ENCODE data around the gene ENO3.

The ENO3 gene

GRCh38 chr17:4937553-4937952, 13.4 kb upstream of the ENO3 start:
- no peak for DNase-seq (ENCODE audit: low read depth)

GRCh38 chr17:4938069-4938491, 12.8 kb upstream of the ENO3 start:
- DNase-seq (ENCODE audit: low read depth), result no peak

- DNase-seq (ENCODE audit: low read depth), result no peak
Observed at GRCh38 chr17:4938688-4939545, 12.0 kb upstream of the ENO3 start.

- DNase-seq (ENCODE audit: low read depth), result no peak
Observed at GRCh38 chr17:4939546-4939795, 11.4 kb upstream of the ENO3 start.

GRCh38 chr17:4939796-4940554, 10.9 kb upstream of the ENO3 start, which contains the start of the genes RNF167 and SLC25A11:
Gene RNF167, plus strand, starts transcription at chr17:4940268. Its CDS starts 642 bp downstream, at chr17:4940910.
Gene SLC25A11, minus strand, starts transcription at chr17:4940046. Its CDS starts 136 bp downstream, at chr17:4939910.
- DNase-seq (ENCODE audit: low read depth), result peak; percentile 99

- no peak for DNase-seq (ENCODE audit: low read depth)
Observed at GRCh38 chr17:4940555-4941318, 10.2 kb upstream of the ENO3 start.

- no peak for DNase-seq (ENCODE audit: low read depth)
Observed at GRCh38 chr17:4941319-4941610, 9.7 kb upstream of the ENO3 start.

- no peak for DNase-seq (ENCODE audit: low read depth)
Observed at GRCh38 chr17:4942760-4943508, 8.0 kb upstream of the ENO3 start.

- no peak for DNase-seq (ENCODE audit: low read depth)
Observed at GRCh38 chr17:4944163-4944553, 6.8 kb upstream of the ENO3 start.

GRCh38 chr17:4944554-4945175, 6.3 kb upstream of the ENO3 start:
- DNase-seq (ENCODE audit: low read depth), result no peak

- peak; percentile 86 for DNase-seq (ENCODE audit: low read depth)
Observed at GRCh38 chr17:4945176-4945943, 5.6 kb upstream of the ENO3 start.

- DNase-seq (ENCODE audit: low read depth), result no peak
Observed at GRCh38 chr17:4945944-4946280, 5.0 kb upstream of the ENO3 start.

- no peak for DNase-seq (ENCODE audit: low read depth)
Observed at GRCh38 chr17:4946312-4946976, 4.5 kb upstream of the ENO3 start.

- no peak for DNase-seq (ENCODE audit: low read depth)
Observed at GRCh38 chr17:4947010-4947410, 3.9 kb upstream of the ENO3 start.

GRCh38 chr17:4947411-4948165, 3.3 kb upstream of the ENO3 start:
- peak; percentile 33 for DNase-seq (ENCODE audit: low read depth)

- DNase-seq (ENCODE audit: low read depth), result peak; percentile 94
Observed at GRCh38 chr17:4948166-4948930, 2.6 kb upstream of the ENO3 start, which contains the start of gene PFN1. Gene PFN1, minus strand, starts transcription at chr17:4948530. Its CDS starts 136 bp downstream, at chr17:4948394.

GRCh38 chr17:4948931-4949320, 2.0 kb upstream of the ENO3 start:
- DNase-seq (ENCODE audit: low read depth), result peak; percentile 93

- peak; percentile 69 for DNase-seq (ENCODE audit: low read depth)
Observed at GRCh38 chr17:4949321-4950074, 1.4 kb upstream of the ENO3 start.
